Muscle layer of duodenum (tissue), 2 donors: ENCODE results near the gene TKFC.

ENCODE experiments used
- H3K27ac ChIP-seq: one replicate; pipeline ENCODE4 v1.7.0; 2013; ENCODE audit warnings: mild to moderate bottlenecking, low read length
- H3K27me3 ChIP-seq: one replicate; pipeline ENCODE4 v1.7.0; 2013; ENCODE audit warnings: low read depth, mild to moderate bottlenecking, control low read depth, low read length
- H3K36me3 ChIP-seq, 2 donors: one replicate each; pipeline ENCODE4 v1.7.0; 2013; ENCODE audit warnings: low read length in 2 of 2, control low read depth in 1 of 2, mild to moderate bottlenecking in 1 of 2; ENCODE audit not compliant: insufficient read depth in 2 of 2, control insufficient read depth in 1 of 2
- H3K4me1 ChIP-seq, 2 donors: one replicate each; pipeline ENCODE4 v1.7.0; 2013; ENCODE audit warnings: low read length in 2 of 2, mild to moderate bottlenecking in 2 of 2, control low read depth in 1 of 2, moderate library complexity in 1 of 2; ENCODE audit not compliant: insufficient read depth in 2 of 2, control insufficient read depth in 1 of 2
- H3K4me3 ChIP-seq, 2 donors: one replicate each; pipeline ENCODE4 v1.7.0; 2013; ENCODE audit warnings: low read length in 2 of 2, low read depth in 1 of 2, mild to moderate bottlenecking in 1 of 2
- H3K9me3 ChIP-seq, 2 donors: one replicate each; pipeline ENCODE4 v1.7.0; 2013; ENCODE audit warnings: low read length in 2 of 2, control low read depth in 1 of 2, mild to moderate bottlenecking in 1 of 2; ENCODE audit not compliant: control insufficient read depth in 1 of 2
- donor health status: healthy.

Gene TKFC

GRCh38 chr11:61337706-61338470 lies 4.9 kb downstream of the TKFC start:
- H3K27me3 ChIP-seq: no peaks in the 10 kb centered on the region

GRCh38 chr11:61338783-61339489 lies 5.9 kb downstream of the TKFC start:
- Histone ChIP-seq H3K4me3 (no peak overlapping the region), H3K36me3 (peaks cover 17 to 19% of the 10 kb centered on the region in 2 donors), H3K27ac (no peak overlapping the region), H3K9me3 (no peaks in the 10 kb centered on the region), H3K27me3 (no peaks in the 10 kb centered on the region), H3K4me1 (no peaks in the 10 kb centered on the region)

More at GRCh38 chr11:61337706-61338470, 4.9 kb downstream of the TKFC start:
- Histone ChIP-seq H3K27ac (no peak overlapping the region), H3K36me3 (peaks cover 11 to 15% of the 10 kb centered on the region in 2 donors), H3K4me1 (peaks cover 4% of the 10 kb centered on the region in 2 donors), H3K4me3 (no peak overlapping the region), H3K9me3 (no peaks in the 10 kb centered on the region)

- H3K27me3 ChIP-seq: no peaks in the 10 kb centered on the region
- H3K36me3 ChIP-seq: peaks cover 17 to 19% of the 10 kb centered on the region in 2 donors
- no peaks in the 10 kb centered on the region for H3K4me1 ChIP-seq
- H3K27ac ChIP-seq: no peak overlapping the region
- H3K4me3 ChIP-seq: no peak overlapping the region
- H3K9me3 ChIP-seq: no peaks in the 10 kb centered on the region
Measured at GRCh38 chr11:61339490-61339878, 6.5 kb downstream of the TKFC start.

- Histone ChIP-seq H3K27me3 (no peaks in the 10 kb centered on the region), H3K4me1 (no peaks in the 10 kb centered on the region), H3K27ac (no peak overlapping the region), H3K9me3 (no peaks in the 10 kb centered on the region), H3K36me3 (peaks cover 17 to 19% of the 10 kb centered on the region in 2 donors), H3K4me3 (no peak overlapping the region)
Measured at GRCh38 chr11:61340979-61341378, 8.0 kb downstream of the TKFC start.

- H3K27ac ChIP-seq: no peak overlapping the region
- no peaks in the 10 kb centered on the region for H3K4me1 ChIP-seq
- no peak overlapping the region for H3K4me3 ChIP-seq
- H3K9me3 ChIP-seq: no peaks in the 10 kb centered on the region
- peaks cover 17 to 19% of the 10 kb centered on the region in 2 donors for H3K36me3 ChIP-seq
- no peaks in the 10 kb centered on the region for H3K27me3 ChIP-seq
Measured at GRCh38 chr11:61341706-61342105, 8.7 kb downstream of the TKFC start.

- no peaks in the 10 kb centered on the region for H3K27me3 ChIP-seq
- peaks cover 17 to 19% of the 10 kb centered on the region in 2 donors for H3K36me3 ChIP-seq
- H3K4me3 ChIP-seq: no peak overlapping the region
- H3K9me3 ChIP-seq: no peaks in the 10 kb centered on the region
- no peak overlapping the region for H3K27ac ChIP-seq
- H3K4me1 ChIP-seq: no peaks in the 10 kb centered on the region
Measured at GRCh38 chr11:61342207-61342803, 9.3 kb downstream of the TKFC start.

GRCh38 chr11:61343792-61344745 lies 11.0 kb downstream of the TKFC start:
- H3K4me3 ChIP-seq: no peak overlapping the region
- H3K27ac ChIP-seq: no peak overlapping the region
- H3K36me3 ChIP-seq: peaks cover 12 to 31% of the 10 kb centered on the region in 2 donors
- no peaks in the 10 kb centered on the region for H3K9me3 ChIP-seq
- no peaks in the 10 kb centered on the region for H3K4me1 ChIP-seq
- no peaks in the 10 kb centered on the region for H3K27me3 ChIP-seq

GRCh38 chr11:61345170-61345610 lies 12.2 kb downstream of the TKFC start:
- no peaks in the 10 kb centered on the region for H3K4me1 ChIP-seq
- H3K36me3 ChIP-seq: peaks cover 22 to 36% of the 10 kb centered on the region in 2 donors
- H3K27ac ChIP-seq: no peak overlapping the region
- H3K4me3 ChIP-seq: no peak overlapping the region
- H3K9me3 ChIP-seq: no peaks in the 10 kb centered on the region
- no peaks in the 10 kb centered on the region for H3K27me3 ChIP-seq

GRCh38 chr11:61345954-61346843 lies 13.2 kb downstream of the TKFC start:
- no peaks in the 10 kb centered on the region for H3K4me1 ChIP-seq
- no peak overlapping the region for H3K27ac ChIP-seq
- H3K4me3 ChIP-seq: no peak overlapping the region
- H3K27me3 ChIP-seq: no peaks in the 10 kb centered on the region
- no peaks in the 10 kb centered on the region for H3K9me3 ChIP-seq
- peaks cover 25 to 44% of the 10 kb centered on the region in 2 donors for H3K36me3 ChIP-seq

- Histone ChIP-seq H3K36me3 (peaks cover 28 to 50% of the 10 kb centered on the region in 2 donors), H3K4me3 (no peak overlapping the region), H3K9me3 (no peaks in the 10 kb centered on the region), H3K27ac (no peak overlapping the region), H3K4me1 (no peaks in the 10 kb centered on the region), H3K27me3 (no peaks in the 10 kb centered on the region)
Measured at GRCh38 chr11:61347916-61348461, 15.0 kb downstream of the TKFC start.
